KBM-7 (cell line): Measurements from ENCODE around the gene EPOP.
"Not testable (repeated sequence)": the region's sequence is repeated elsewhere in the genome, so short reads cannot be mapped to it uniquely, and the experiment has no call there.

Experiments used
- DNase-seq: peaks from one replicate; pipeline ENCODE4 v3.0.0-alpha.2; 2015
- in situ Hi-C: fragments of 300-500 bp; cut with MboI; formaldehyde crosslinking; loops from 2 replicates; pipeline ENCODE4 v1.14.3; 2020; ENCODE audit warnings: low sequenced_read_pairs, low pct_unique_long_range_greater_than_20kb, mixed read lengths

Gene EPOP

GRCh38 chr17:38656959-38657823 lies 17.6 kb downstream of the EPOP start:
- DNase-seq = no peak
- in situ Hi-C loops = no loop called here

- no peak for DNase-seq
- in situ Hi-C loops = no loop called here
These were observed 20.1 kb downstream of the EPOP start for GRCh38 chr17:38654411-38655398.

GRCh38 chr17:38653679-38654078 lies 21.1 kb downstream of the EPOP start:
- in situ Hi-C loops = no loop called here
- DNase-seq = no peak

- in situ Hi-C loops = no loop called here
- DNase-seq = no peak
These were observed 21.5 kb downstream of the EPOP start for GRCh38 chr17:38653230-38653629.

- DNase-seq, in situ Hi-C loops: not testable (repeated sequence)
These were observed 24.0 kb downstream of the EPOP start for GRCh38 chr17:38650653-38651173.

- DNase-seq = no peak
- in situ Hi-C loops = no loop called here
These were observed 36.8 kb downstream of the EPOP start for GRCh38 chr17:38637951-38638350.

GRCh38 chr17:38636054-38636453 lies 38.7 kb downstream of the EPOP start:
- no peak for DNase-seq
- in situ Hi-C loops = no loop called here

GRCh38 chr17:38632334-38632733 lies 42.4 kb downstream of the EPOP start:
- DNase-seq = no peak
- in situ Hi-C loops = no loop called here

- DNase-seq = peak; percentile 29
- in situ Hi-C loops = no loop called here
These were observed 46.3 kb downstream of the EPOP start for GRCh38 chr17:38628441-38628840.

- in situ Hi-C loops = no loop called here
- no peak for DNase-seq
These were observed 46.8 kb downstream of the EPOP start for GRCh38 chr17:38627957-38628356.

- DNase-seq, in situ Hi-C loops: not testable (repeated sequence)
These were observed 48.0 kb downstream of the EPOP start for GRCh38 chr17:38626606-38627226.

GRCh38 chr17:38625482-38625881 lies 49.3 kb downstream of the EPOP start:
- DNase-seq = no peak
- in situ Hi-C loops = no loop called here

- in situ Hi-C loops, DNase-seq: not testable (repeated sequence)
These were observed 49.9 kb downstream of the EPOP start for GRCh38 chr17:38624782-38625355.
